GM18870 (cell line): ENCODE data around the gene ADGRL1.

Experiments
- ATAC-seq: cut with Tn5 transposase; IDR thresholded peaks from one replicate; pipeline ENCODE4 v1.9.1; 2021; ENCODE audit warnings: moderate library complexity; ENCODE audit not compliant: unreplicated experiment

The ADGRL1 gene

GRCh38 chr19:14114854-14115253 lies 91.1 kb downstream of the ADGRL1 start:
- no peak for ATAC-seq

GRCh38 chr19:14114439-14114838 lies 91.5 kb downstream of the ADGRL1 start:
- no peak for ATAC-seq

DNA sequence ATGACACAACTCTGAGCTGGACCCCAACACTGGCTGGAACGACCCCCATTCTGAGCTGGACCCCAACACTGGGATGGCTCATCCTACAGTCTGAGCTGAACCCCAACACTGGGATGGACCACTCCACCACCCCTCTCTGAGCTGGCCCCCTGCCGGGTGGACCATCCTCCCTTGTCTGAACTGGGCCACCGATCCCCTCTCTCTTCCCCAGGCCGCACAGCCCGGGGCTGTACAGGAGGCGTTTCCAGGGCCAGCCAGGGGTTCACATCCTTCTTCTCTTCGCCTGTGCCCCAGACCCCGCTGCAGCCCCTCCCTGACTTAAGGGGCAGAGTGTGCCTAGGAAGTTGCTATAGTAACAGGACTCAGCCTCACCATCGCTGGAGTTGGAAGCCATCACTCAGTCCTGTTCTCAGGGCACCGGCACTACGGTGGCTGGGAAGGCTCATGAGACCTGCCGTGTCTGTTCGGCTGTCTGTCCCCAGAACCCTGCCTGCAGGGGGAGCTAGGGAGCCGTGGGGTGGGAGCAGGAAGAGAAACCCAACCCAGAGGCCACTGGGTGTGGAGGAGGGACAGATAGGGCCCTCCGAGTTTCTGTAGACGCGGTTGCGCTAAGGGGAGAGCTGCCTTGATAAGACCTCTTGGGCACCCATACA lies 92.1 kb downstream of the ADGRL1 start:
- ATAC-seq, result no peak

DNA sequence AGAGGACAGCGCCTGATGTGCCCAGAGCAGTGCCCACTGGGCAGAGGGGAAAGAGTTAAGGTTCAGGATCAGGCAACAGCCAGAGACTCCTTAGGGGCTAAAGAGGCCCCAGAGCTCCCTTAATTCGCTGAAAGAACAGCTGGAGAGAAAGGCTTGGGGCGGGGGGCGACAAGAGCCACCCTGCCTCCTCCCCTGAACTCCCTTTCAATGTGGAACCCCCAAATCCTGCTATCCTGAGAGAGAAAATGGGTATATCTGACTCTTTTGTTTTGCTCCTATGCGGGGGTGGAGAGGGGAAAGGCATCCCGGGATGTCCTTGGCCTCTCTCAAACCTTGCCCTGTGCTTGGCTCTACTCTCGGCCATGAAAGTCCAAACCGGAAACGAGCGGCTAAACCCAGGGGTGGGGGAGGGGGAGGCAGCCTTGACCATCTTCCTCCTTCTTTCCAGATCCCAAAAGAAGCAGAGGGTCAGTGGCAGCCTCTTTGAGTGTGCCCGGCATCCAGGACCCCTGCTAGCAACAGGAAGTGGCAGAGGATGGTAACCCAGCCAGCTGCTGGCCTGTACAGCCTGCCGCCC lies 93.1 kb downstream of the ADGRL1 start:
- no peak for ATAC-seq

- ATAC-seq, result no peak
These were observed 93.7 kb downstream of the ADGRL1 start for GRCh38 chr19:14112051-14112808.

- no peak for ATAC-seq
These were observed 94.5 kb downstream of the ADGRL1 start for GRCh38 chr19:14111486-14111885.

- no peak for ATAC-seq
These were observed 95.3 kb downstream of the ADGRL1 start for GRCh38 chr19:14110650-14111049.

GRCh38 chr19:14107581-14108461 lies 98.1 kb downstream of the ADGRL1 start:
- ATAC-seq, result no peak

- ATAC-seq, result no peak
These were observed 99.1 kb downstream of the ADGRL1 start for GRCh38 chr19:14106840-14107239.

GRCh38 chr19:14105680-14106079 lies 100.3 kb downstream of the ADGRL1 start:
- ATAC-seq, result no peak

GRCh38 chr19:14103310-14103709 lies 102.7 kb downstream of the ADGRL1 start:
- ATAC-seq, result no peak

DNA sequence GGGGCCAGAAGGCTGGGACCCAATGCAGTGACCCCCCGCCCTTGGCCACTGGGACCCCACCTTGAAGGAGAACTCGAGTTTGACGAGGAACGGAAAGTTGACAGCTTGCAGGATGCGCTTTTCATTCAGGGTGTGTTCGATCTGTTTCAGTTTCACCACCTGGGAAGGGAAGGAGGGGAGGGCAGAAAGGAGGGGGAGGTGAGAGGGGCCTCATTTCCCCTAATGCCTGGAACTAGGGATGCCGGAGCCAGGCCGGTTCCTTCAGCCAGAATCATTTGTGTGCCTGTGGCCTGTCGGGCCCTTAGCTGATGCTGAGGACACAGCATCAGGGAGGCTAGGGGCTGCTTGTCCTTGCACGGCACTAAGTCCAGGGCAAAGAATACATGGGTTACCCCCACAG lies 103.2 kb downstream of the ADGRL1 start:
- ATAC-seq, result no peak

DNA sequence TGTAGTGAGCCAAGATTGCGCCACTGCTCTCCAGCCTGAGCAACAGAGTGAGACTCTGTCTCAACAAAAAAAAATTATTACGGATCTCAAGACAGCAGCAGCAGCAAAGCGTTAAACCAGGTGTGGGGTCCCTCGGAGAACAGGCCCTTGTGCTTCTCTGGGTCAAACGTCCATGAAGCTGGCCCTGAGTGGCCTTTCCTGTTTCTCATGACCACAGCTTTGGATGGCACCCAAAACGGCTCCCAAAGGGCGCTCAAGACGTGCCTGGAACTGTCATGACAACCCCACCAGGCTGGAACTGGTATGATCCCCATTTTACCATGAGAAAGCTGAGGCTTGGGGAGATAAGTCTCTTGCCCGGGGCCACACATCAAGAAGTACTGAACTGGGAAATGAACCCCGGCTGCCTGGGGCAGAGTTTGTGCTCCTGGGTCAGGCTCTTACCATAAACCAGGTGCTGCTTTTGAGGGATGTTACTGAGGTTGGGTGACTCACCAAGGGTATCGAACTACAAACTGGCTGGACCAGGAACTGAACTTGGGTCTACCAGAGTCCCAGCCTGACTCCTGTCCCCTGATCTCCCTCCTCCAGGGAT lies 103.8 kb downstream of the ADGRL1 start:
- ATAC-seq, result no peak

GRCh38 chr19:14101003-14101545 lies 104.9 kb downstream of the ADGRL1 start:
- ATAC-seq, result no peak
